Loucy (cell line): ENCODE measurements around the gene MLEC.

Experiments used
- H2AFZ ChIP-seq: fragments of 200-600 bp; sonication (generic); 2 replicates; pipeline ENCODE4 v1.6.0; 2016; ENCODE audit warnings: antibody characterized with exemption, mild to moderate bottlenecking, low read length, moderate library complexity
- H3F3A ChIP-seq: fragments of 200-600 bp; 2 replicates; pipeline ENCODE4 v1.6.0; 2016; ENCODE audit warnings: antibody characterized with exemption, low read depth, mild to moderate bottlenecking
- H3K27me3 ChIP-seq: fragments of 200-600 bp; sonication (generic); 2 replicates; pipeline ENCODE4 v1.6.1; 2014; ENCODE audit warnings: low read length, mild to moderate bottlenecking; ENCODE audit not compliant: insufficient read depth, poor library complexity, severe bottlenecking
- H3K36me3 ChIP-seq: fragments of 200-600 bp; sonication (generic); 2 replicates; pipeline ENCODE4 v1.6.1; 2016; ENCODE audit warnings: low read length; ENCODE audit not compliant: insufficient read depth
- H3K4me1 ChIP-seq: fragments of 200-600 bp; sonication (generic); 2 replicates; pipeline ENCODE4 v1.5.1; 2014; ENCODE audit warnings: low read length, mild to moderate bottlenecking; ENCODE audit not compliant: insufficient read depth, poor library complexity, severe bottlenecking
- H3K4me2 ChIP-seq: fragments of 200-600 bp; sonication (generic); 2 replicates; pipeline ENCODE4 v1.6.0; 2014; ENCODE audit warnings: antibody characterized with exemption, low read length, low read depth, mild to moderate bottlenecking; ENCODE audit not compliant: poor library complexity, severe bottlenecking
- H3K4me3 ChIP-seq: fragments of 200-600 bp; sonication (generic); 2 replicates; pipeline ENCODE4 v1.5.1; 2014; ENCODE audit warnings: low read length, mild to moderate bottlenecking, mixed read lengths; ENCODE audit not compliant: poor library complexity, severe bottlenecking
- H3K79me2 ChIP-seq: fragments of 200-600 bp; sonication (generic); 2 replicates; pipeline ENCODE4 v1.6.1; 2014; ENCODE audit warnings: low read length; ENCODE audit not compliant: insufficient read depth
- H3K9ac ChIP-seq: fragments of 200-600 bp; sonication (generic); 2 replicates; pipeline ENCODE4 v1.6.0; 2014; ENCODE audit warnings: mild to moderate bottlenecking, low read depth, low read length, moderate library complexity; ENCODE audit not compliant: poor library complexity, severe bottlenecking
- H3K9me2 ChIP-seq: fragments of 200-600 bp; sonication (generic); replicated peaks from 2 replicates; pipeline ENCODE4 v1.6.1; 2016; ENCODE audit warnings: low read depth, low read length, mixed read lengths
- H3K9me3 ChIP-seq: fragments of 200-600 bp; sonication (generic); 2 replicates; pipeline ENCODE4 v1.6.1; 2014; ENCODE audit warnings: mild to moderate bottlenecking, antibody characterized with exemption, low read length, low read depth; ENCODE audit not compliant: insufficient read depth
- H4K20me1 ChIP-seq: fragments of 200-600 bp; sonication (generic); 2 replicates; pipeline ENCODE4 v1.6.0; 2014; ENCODE audit warnings: antibody characterized with exemption, low read length, mild to moderate bottlenecking; ENCODE audit not compliant: insufficient read depth, poor library complexity, severe bottlenecking
- CTCF ChIP-seq: fragments of 200-600 bp; sonication (generic); conservative IDR thresholded peaks from 2 replicates; pipeline ENCODE4 v1.5.1; 2014; ENCODE audit warnings: mild to moderate bottlenecking, antibody characterized with exemption, low read length
- EZH2phosphoT487 ChIP-seq: fragments of 200-600 bp; IDR thresholded peaks from 2 replicates; pipeline ENCODE4 v1.6.1; 2018; ENCODE audit warnings: antibody characterized with exemption, mild to moderate bottlenecking, moderate library complexity, borderline replicate concordance

The MLEC gene

GRCh38 chr12:120696626-120697025 lies 9.7 kb downstream of the MLEC start:
- TF ChIP-seq EZH2phosphoT487 (no peak), CTCF (no peak)
- H3K27me3 ChIP-seq, result no peaks in the 10 kb centered on the region
- no peaks in the 10 kb centered on the region for H3F3A ChIP-seq
- H4K20me1 ChIP-seq, result peaks cover 33% of the 10 kb centered on the region
- peaks cover 38% of the 10 kb centered on the region for H3K79me2 ChIP-seq
- no peak overlapping the region for H3K9ac ChIP-seq
- peaks cover 88% of the 10 kb centered on the region for H3K36me3 ChIP-seq
- H3K4me2 ChIP-seq, result no peak overlapping the region
- no peak overlapping the region for H3K4me3 ChIP-seq
- peaks cover 26% of the 10 kb centered on the region for H3K4me1 ChIP-seq
- H3K9me3 ChIP-seq, result no peaks in the 10 kb centered on the region
- H2AFZ ChIP-seq, result no peak overlapping the region
- H3K9me2 ChIP-seq, result no peaks in the 10 kb centered on the region

GRCh38 chr12:120697344-120697743 lies 10.4 kb downstream of the MLEC start:
- Histone ChIP-seq H3K4me1 (peaks cover 20% of the 10 kb centered on the region), H3K36me3 (peaks cover 94% of the 10 kb centered on the region), H4K20me1 (peaks cover 26% of the 10 kb centered on the region), H3K27me3 (no peaks in the 10 kb centered on the region), H3F3A (no peaks in the 10 kb centered on the region), H3K9ac (no peak overlapping the region), H3K9me2 (no peaks in the 10 kb centered on the region), H3K79me2 (peaks cover 31% of the 10 kb centered on the region), H3K4me2 (no peak overlapping the region), H3K9me3 (no peaks in the 10 kb centered on the region), H3K4me3 (no peak overlapping the region), H2AFZ (no peak overlapping the region)
- TF ChIP-seq CTCF (no peak), EZH2phosphoT487 (no peak)

DNA sequence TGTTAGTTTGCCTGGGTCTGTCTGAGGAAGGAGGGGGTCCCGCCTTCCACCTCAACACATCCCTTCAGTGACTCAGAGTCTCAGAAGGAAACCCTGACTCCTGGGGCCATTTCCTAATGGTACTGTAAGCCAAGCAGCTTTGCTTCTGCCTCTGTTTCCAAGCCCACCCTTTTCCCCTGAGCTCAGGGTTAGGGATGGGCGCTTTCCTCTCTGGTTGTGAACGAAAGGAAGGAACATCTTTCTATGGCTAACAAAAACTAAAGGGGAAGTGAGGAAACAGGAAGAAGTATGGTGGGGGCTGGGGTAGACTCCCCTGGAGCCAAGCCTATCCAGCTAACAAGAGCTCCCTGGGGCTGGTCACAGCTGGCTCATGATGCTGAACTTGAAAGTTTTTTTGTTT lies 11.7 kb downstream of the MLEC start:
- H4K20me1 ChIP-seq, result peaks cover 13% of the 10 kb centered on the region
- no peaks in the 10 kb centered on the region for H3K9me3 ChIP-seq
- H3K27me3 ChIP-seq, result no peaks in the 10 kb centered on the region
- no peak overlapping the region for H3K4me3 ChIP-seq
- H3K79me2 ChIP-seq, result peaks cover 17% of the 10 kb centered on the region; the same call in 1 of the 2 replicates
- no peak overlapping the region for H2AFZ ChIP-seq
- H3K4me2 ChIP-seq, result no peak overlapping the region
- H3K9me2 ChIP-seq, result no peaks in the 10 kb centered on the region
- H3K4me1 ChIP-seq, result peaks cover 8% of the 10 kb centered on the region
- H3F3A ChIP-seq, result no peaks in the 10 kb centered on the region
- H3K9ac ChIP-seq, result no peak overlapping the region
- peaks cover 99% of the 10 kb centered on the region for H3K36me3 ChIP-seq
- TF ChIP-seq EZH2phosphoT487 (no peak), CTCF (no peak)
